Dermis blood vessel endothelial cell (primary cell): ENCODE measurements around the gene HEXD. TPM values are rescaled to one million over a fixed set of nuclear protein-coding genes. Genes with fewer than 3 reads are reported as not detected.
A peak's percentile ranks its signal among the peaks of the same experiment; 100 is the strongest.
"Not testable (repeated sequence)": the region's sequence is repeated elsewhere in the genome, so short reads cannot be mapped to it uniquely, and the experiment has no call there.

Experiments used
- DNase-seq: peaks from one replicate; pipeline ENCODE4 v3.0.0; 2010
- total RNA-seq: library from RNA; depleted of rRNA; stranded (reverse); fragments of >200 nt; gene quantifications from 2 replicates; pipeline ENCODE4 v1.2.3, GENCODE V29; 2014

The HEXD gene
- total RNA-seq, 1 donor from 2014 or later = 22.0 TPM

DNA sequence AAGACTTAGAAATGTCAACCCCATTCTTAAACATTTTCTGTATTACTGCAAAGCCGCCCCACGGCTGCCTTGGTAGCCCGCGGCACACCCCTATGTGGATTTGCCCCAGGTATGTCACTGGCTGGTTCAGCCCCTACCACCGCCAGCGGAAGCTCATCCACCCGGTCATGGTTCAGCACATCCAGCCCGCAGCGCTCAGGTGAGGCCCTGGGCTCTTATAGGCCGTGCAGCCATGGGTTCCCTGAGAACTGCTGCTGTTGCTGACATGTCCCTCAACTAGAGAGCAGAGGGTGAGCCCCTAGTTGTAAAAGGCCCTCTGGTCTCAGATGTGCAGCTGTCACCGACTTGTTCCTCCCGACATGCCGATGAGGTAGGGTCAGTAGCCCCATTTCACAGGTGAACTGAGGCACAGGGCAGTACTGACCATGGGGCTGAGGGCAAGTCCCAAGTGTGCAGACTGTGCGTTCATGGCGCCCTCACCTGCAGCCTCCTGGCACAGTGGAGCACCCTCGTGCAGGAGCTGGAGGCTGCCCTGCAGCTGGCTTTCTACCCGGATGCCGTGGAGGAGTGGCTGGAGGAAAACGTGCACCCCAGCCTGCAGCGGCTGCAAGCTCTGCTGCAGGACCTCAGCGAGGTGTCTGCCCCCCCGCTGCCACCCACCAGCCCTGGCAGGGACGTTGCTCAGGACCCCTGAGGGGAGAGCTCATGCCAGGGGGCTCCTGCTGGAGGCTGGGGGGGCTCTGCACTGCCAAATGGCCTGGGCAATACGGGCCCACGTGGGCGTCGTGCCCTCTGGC, 23.7 kb downstream of the HEXD start:
- DNase-seq = no peak

DNA sequence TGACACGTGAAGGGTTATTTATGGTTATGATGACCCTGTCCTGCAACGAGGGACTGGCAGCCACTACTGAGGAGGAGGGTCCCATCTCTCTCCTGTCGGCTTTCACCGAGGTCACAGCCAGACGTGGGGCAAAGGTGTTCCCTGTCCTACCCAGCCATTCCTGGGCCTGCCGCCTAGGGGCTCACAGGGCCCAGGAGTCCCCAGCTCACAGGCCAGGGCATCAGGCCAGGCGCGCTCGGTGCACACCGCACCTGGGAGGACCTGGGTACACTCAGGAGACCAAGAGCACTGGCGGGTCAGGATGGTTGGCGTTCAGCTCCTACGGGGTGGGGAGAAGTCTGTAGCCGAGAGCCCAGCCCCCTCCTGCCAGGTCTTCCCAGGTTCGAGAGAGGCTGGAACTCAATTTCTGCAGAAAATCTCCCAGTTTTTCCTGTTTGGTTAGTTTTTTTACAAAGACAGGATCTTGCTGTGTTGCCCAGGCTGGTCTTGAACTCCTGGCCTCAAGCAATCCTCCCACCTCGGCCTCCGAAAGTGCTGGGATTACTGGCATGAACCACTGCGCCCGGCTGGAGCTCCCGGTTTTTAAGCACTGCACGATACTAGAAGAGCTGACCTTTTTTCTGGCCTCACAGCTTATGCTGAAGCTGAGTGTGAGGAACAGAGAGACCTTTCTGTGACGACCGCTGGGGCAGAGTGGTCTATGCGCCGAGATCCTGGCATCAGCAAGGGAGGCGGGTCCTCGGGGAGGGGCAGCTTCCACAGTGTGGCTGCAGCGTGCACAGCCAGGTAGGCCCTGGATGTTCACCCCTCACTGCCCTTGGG, 24.7 kb downstream of the HEXD start:
- DNase-seq = no peak

DNA sequence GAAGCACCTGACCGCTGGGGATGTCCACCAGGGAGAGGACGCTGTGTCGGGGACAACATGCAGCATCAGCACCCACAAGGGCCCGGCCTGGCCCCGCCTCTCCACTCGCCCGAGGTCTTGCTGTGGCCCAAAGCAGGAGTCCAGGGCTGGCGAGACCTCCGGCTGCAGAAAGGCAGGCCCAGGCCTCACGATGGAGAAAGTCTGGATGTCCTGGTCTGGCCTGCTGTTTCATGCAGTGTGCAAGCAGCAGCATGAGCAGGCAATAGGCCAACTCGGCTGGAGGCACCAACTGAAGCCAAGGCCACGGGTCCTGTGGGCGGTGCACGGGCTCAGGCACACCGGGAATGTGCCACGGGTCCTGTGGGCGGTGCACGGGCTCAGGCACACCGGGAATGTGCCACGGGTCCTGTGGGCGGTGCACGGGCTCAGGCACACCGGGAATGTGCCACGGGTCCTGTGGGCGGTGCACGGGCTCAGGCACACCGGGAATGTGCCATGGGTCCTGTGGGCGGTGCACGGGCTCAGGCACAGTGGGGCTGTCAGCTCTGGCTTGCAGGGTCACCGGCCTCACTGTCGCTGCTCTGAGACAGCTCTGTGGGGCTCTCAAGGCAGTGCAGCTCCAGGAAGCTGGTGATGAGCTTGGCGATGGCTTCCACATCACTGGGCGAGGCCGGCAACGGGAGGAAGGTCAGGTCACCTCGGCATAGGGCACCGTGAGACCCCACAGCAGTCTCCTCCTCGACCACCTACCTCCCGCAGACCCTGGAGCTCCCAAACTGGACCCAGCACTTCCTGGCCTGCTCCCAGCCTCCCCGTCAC, 25.5 kb downstream of the HEXD start:
- DNase-seq = no peak

DNA sequence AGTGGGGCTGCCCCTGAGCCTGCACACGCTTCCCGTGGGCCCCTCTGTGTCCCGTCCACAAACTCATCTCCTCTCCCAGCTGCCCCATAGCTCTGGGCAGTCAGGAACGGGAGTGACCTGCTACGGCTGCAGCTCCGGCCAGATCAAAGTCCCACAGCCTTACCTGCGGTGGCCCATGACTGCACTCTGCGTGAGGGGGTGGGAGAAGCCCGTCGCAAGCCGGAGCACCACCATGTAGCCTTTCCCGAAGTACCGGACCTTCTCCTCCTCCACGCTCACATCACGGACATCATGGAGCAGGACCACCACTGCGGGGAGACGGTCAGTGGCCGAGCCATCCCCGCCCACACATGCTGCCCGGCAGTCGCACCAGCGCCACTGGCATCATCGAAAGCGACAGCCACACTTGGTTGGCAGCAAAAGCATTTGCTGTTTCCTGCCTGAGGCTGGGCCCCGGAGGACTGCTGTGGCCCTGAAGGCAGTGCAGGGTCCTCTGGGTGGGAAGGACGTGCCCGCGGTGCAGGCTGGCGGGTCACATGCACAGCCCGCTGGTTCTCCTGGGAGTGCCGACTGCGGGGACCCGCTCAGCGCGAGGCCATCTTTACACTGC, 26.2 kb downstream of the HEXD start:
- no peak for DNase-seq

DNA sequence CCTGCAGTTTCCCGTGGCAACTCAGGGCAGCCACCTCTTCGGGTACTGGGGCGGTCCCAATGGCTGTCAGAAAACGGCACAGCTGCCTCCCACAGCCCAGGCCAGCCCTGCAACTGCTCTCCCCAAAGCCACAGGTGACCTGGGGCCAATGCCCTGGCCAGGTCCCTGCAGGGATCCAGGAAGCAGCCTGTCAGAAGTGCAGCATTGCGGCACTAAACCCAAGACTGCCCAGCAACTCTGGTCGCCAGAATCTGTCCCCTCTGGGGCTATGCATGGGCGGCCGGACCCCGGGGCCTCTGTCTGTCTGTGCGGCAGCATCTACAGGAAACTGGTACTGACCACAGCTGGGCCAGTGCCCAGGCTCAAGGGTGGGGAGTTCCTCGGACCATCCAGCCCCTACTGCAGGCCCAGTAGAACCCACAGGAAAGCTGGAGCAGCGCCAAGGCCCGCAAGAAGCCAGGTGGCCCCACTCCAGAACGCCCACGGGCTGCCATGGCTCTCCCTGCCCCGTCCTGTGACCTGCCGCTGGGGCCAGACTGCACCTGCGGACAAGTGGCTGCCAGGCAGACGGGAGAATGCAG, 26.9 kb downstream of the HEXD start:
- DNase-seq = peak; percentile 30

DNA sequence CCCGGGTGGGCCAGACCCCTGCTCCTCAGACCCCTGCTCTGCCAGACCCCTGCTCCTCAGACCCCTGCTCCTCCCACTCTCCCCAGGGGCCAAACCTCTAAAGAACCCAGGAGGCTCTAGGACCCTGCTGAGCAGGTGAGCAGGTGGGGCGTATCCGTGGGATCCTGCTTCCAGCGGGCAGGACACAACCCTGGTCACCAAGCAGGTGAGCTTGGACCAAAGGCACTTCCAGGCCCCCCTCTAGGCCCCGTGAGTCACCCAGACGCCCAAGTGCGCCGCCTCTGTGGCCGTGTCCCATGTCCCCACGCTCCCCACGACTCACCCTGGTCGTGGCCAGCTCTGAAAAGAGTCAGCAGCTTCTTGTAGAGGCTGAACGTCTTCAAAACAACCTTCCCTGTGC, 27.4 kb downstream of the HEXD start:
- DNase-seq = no peak

DNA sequence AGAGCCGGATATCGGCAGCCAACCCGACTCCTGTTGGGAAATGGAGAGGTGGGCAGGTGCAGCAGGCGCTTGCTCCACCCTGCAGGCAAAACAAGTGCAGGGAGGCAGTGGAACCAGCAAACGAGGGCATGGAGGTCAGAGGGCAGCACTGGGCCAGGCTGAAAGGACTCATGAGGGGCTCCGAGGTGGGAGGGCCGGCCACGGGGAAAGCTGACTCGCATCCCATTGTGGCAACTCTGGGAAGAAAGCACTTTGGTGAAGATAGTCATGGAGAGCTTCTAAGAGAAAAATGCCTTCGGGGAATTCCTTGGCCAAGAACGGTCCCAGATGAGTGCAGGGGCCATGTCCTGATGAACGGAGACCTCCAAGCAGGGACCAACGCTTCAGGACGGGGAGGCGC, 28.0 kb downstream of the HEXD start:
- DNase-seq = no peak

DNA sequence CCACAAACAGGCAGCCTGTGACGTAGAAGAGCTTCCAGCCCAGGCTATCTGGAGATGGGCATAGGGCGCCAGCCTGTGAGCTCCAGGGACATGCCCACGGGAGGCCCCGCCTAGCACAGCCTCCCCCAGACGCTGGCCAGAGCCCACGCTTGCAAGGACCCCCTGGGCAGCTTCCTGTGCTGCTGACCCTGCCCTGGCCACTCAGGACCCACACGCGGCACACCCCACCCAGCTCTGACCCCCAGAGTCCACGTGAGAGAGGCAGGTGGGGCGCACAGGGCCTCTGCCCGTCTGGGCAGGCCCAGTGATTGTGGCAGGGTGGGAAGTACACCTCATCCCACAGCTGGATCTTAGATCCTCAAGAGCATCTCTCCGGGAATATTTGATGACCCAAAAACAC, 28.5 kb downstream of the HEXD start:
- no peak for DNase-seq

DNA sequence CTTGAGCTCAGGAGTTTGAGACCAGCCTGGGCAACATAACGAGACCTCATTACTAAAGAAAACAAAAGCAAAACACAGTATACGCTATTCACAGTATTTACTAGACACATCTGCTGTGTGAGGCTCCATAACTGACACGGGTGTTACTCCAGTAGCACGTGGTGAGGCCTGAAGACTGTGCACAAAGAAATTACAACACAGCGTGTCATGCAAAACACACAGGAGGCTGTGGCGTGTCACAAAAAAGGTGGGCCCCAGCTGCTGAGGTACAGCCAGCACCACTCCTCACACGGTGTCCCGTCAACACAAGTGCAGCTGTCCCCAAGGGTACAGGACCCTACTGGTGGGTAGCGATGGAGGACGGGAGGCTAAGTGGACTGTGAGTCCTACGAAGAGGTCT, 29.7 kb downstream of the HEXD start:
- DNase-seq = no peak

DNA sequence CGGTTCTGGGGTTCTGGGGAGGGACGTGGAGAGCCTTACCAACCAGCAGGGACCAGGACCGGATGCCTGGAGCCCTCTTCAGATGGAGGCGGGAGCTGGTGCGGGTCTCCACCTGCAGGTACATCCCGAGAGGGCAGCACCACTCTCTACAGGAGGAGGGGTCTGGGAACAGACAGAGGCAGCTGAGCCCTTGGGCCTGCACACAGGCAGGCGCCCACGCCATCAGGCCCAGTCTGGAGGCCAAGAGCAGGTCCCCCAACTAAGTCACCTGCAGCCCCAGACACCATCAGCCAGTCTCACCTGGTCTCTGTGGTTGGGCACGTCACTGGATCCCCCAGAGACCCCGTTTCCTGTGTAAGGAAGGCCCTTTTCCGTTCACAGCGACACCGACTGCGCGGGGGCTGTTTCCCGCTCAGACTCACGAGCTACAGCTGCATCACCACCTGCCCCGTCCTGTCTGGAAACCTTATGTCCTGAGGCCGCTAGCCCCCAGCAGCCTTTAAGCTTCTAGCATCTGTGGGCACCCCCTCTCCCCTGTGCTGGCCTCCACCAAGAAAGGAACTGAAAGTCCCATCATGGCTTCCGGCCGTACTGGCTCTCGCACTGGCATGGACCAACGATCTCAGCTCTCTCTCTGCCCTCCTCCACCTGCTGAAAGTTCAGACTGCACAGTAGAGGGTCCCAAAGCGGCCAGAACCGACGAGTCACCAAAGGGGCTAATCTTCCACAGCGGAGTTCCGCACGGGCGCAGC, 31.2 kb downstream of the HEXD start:
- DNase-seq = peak; percentile 34

DNA sequence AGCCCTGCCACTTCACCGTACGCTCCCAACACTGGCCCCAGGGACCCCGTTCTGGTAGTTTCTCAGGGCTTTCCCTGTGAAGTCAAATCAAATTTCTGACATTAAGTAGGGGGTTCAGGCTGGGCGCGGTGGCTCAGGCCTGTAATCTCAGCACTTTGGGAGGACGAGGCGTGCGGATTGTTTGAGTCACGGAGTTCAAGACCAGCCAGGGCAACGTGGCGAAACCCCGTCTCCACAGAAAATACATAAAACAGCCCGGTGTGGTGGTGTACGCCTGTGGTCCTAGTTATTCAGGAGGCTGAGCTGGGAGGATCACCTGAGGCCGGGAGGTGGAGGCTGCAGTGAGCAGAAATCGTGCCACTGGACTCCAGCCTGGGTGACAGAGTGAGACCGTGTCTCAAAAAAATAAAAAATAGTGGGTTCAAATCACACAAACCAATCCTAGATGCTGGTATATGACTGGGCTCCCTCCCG, 31.8 kb downstream of the HEXD start:
- no peak for DNase-seq

DNA sequence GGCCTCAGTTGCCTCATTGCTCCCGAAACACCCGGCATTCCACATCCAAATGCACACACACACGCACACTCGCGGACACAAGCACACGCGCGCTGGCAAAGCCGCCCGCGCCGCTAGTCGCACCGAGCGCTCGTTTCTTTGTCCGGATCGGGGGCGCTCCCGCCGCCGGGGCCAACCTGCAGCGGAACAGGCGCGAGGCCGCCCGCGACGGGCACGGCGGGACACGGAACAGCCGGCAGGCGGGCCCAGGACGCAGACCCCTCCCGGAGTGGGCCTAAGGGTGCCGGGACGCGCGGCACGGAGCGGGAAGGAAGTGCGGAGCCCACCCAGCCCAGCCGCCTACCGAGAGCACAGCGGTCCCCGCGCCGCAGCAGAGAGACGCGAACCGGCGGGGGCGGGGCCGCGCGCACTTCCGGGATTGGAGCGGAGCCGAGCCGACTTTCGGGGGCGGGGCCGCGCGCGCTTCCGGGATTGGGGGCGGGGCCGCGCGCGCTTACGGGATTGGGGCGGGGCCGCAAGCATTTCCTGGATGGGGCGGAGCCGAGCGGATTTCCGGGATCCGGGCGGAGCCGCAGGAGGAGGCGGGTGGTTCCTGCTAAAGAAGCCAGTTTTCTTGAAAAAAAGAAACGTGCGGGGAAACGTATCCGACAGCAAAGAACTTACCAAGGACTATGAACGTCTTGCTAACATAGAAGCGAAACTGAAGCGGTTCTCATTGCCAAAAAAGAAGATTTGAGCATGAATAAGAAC, 32.4 kb downstream of the HEXD start, which contains the start of gene CYBC1:
TSS of gene CYBC1 (minus strand) at position 396 of the 750 bp plus-strand sequence. CDS start 1,498 bp downstream, outside the sequence.
- peak; percentile 94 for DNase-seq

DNA sequence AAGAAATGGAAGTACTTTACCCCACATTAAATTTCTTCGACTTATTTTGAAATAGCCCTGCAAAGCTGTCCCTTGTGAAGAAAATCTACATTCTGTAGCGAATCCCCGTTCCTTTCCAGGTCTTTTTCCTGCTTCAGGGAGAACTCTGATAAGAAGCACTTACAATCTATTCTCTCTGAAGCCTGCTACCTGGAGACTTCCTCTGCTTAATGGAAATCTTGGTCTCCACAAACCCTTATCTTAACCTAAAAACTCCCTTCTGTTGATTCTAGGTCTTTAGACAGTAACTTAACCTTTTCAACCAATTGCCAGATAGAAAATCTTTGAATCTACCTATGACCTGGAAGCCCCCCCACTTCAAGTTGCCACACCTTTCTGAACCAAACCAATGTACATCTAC, 34.0 kb downstream of the HEXD start:
- DNase-seq = no peak

DNA sequence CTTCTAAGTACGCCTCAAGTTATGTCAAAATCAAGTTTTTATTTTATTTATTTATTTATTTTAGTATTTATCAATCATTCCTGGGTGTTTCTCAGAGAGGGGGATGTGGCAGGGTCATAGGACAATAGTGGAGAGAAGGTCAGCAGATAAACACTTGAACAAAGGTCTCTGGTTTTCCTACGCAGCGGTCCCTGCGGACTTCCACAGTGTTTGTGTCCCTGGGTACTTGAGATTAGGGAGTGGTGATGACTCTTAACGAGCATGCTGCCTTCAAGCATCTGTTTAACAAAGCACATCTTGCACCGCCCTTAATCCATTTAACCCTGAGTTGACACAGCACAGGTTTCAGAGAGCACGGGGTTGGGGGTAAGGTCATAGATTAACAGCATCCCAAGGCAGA, 35.0 kb downstream of the HEXD start:
- DNase-seq = not testable (repeated sequence)

DNA sequence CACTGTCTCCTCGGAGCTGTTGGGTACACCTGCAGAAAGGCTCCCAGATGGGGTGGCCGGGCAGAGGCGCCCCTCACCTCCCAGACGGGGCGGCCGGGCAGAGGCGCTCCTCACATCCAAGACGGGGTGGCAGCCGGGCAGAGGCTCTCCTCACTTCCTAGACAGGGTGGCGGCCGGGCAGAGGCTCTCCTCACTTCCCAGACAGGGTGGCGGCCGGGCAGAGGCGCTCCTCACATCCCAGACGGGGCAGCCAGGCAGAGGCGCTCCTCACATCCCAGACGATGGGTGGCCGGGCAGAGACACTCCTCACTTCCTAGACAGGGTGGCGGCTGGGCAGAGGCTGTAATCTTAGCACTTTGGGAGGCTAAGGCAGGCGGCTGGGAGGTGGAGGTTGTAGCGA, 35.6 kb downstream of the HEXD start:
- DNase-seq = not testable (repeated sequence)

DNA sequence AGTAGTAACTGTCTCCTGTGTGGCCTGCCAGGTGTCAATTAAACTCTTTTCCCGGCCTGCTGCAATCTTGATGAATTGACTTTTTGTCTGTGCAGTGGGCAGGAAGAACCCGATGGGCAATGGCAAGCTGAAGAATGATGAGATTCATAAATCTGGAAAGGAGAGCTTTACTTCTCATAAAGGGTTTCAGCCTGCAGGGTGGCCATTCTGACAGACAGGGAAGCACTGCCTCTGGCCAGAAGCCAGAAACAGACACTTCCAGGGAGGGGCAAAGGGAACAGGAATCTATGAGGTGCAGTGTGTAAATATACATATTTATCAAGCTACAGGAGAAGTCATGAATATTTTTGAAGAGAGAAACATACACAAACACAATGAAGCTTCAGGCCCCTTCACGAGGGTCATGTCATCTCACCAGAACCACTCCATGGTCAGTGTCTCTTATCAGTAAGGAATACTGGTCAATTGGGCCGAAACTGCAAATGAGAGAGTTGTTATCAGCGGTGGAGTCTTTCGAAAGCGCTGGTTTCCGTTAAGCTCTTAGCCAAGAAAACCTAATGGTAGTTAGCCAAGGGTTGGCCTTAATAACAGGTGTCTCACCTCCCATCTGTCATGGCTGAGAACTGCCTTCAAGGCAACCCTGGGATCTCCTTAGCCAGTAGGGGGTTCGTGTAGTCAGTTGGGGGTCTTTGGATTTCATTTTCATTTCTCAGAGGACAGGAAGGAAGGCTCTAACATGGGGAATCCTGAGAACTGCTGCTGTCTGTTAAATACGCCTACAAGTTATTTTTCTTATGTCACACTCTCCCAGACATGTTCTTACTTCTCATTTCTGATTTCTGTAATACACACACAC, 39.2 kb downstream of the HEXD start:
- DNase-seq = no peak

DNA sequence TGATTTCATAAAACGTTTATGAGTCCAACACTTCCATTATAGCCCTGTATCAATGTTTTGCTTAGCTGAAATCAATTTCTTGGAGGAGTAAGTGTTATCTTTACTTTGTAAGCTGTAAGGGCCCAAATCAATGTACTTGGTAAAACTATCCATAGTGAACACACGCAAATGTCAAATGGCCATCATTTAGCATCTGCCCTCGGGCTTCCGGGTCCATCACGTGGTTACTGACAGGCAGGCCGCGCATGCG, 39.7 kb downstream of the HEXD start:
- no peak for DNase-seq

DNA sequence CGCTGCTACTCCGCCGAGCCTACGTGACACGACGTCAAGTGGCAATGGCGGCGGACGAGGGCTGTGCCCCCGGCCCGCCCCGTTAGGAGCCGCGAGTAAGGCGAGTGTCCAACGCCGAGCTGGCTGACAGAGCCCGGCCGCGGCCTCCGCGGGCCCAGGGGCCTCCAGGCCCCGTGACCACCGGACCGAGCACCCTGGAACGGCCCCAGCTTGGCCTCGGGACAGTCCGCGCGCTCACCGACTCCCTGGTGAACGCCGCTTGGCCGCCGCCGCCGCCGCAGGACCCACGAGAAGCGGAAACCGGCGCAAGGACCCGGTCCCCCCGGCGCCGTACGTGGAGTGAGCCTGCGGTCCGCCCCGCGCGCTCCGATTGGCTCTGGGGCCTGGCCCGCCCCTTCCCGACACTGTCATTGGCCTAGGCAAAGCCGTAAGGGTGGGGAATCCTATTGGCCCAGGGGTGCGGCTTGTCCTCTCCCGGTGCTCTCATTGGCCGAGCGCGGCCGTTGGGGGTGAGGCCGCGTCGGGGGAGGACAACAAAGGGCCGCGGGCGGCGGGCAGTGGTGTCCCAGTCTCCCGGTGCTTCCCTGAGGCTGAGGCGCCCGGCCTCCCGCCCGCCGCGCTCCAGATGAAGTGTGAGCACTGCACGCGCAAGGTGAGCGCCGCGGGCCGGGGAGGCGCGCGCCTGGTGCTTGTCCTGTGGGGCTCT, 40.2 kb downstream of the HEXD start, which contains the start of gene NARF:
TSS of gene NARF (plus strand) at position 563 of the 706 bp plus-strand sequence. CDS start at position 626, 63 bp downstream.
- peak; percentile 99 for DNase-seq

DNA sequence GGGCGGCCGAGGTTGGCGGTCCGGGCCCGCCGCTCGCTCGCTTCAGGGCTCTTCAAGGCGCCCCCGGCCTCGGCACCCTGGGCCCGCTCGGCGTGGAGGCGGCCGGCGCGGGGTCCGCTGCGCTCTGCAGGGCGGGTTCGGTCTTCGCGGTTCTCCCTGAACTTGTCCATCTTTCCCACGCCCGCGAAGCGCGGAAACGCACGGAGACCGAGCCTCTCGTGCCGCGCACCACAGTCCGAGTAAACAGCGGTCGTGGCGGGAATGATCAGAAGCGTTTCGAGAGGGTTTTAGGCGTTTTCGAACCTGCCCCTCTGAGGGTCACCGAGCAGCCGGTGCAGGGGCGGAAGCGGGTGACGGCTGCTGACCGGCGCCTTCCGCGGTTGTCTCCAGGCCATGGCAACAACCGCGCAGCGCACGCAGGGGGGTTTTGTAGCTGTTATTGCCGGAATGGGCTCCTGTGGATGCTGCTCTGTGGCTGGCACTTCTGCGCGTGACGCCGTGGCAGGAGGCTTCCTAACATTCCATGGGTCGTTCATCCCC, 40.8 kb downstream of the HEXD start:
- peak; percentile 83 for DNase-seq
